Large intestine (tissue), 3 donors: ENCODE results near the gene CAMTA1. TPM values are rescaled to one million over a fixed set of nuclear protein-coding genes. Genes with fewer than 3 reads are reported as not detected.
"Not testable (repeated sequence)": the region's sequence is repeated elsewhere in the genome, so short reads cannot be mapped to it uniquely, and the experiment has no call there.

ENCODE experiments used
- DNase-seq, 2 donors: peaks; one replicate each; pipeline versions ENCODE4 v3.0.0 to v3.0.0-alpha.2; 2013
- H3K27ac ChIP-seq: one replicate; pipeline ENCODE4 v1.5.1; 2013; ENCODE audit warnings: low read length
- H3K27me3 ChIP-seq: 2 replicates; pipeline ENCODE4 v1.6.1; 2013; ENCODE audit warnings: low read length; ENCODE audit not compliant: control insufficient read depth, insufficient read depth
- H3K36me3 ChIP-seq: 2 replicates; pipeline ENCODE4 v1.6.1; 2013; ENCODE audit warnings: low read length; ENCODE audit not compliant: control insufficient read depth, insufficient read depth
- H3K4me1 ChIP-seq: one replicate; pipeline ENCODE4 v1.6.1; 2013; ENCODE audit warnings: low read length; ENCODE audit not compliant: control insufficient read depth, insufficient read depth
- H3K4me3 ChIP-seq: one replicate; pipeline ENCODE4 v1.5.1; 2013; ENCODE audit warnings: low read length
- H3K9me3 ChIP-seq: one replicate; pipeline ENCODE4 v1.6.1; 2013; ENCODE audit warnings: mild to moderate bottlenecking, low read depth, low read length, moderate library complexity; ENCODE audit not compliant: control insufficient read depth
- WGBS: methylation state at CpG from one replicate; pipeline ENCODE4 v1.1.5; 2013; ENCODE audit warnings: low lambda C conversion rate; ENCODE audit not compliant: insufficient coverage; 5-methylcytosine and 5-hydroxymethylcytosine counted together
- polyA plus RNA-seq: library from polyadenylated mRNA; unstranded; fragments of 120-200 nt; gene quantifications from one replicate; pipeline ENCODE4 v1.2.1, GENCODE V29; 2013

The CAMTA1 gene
- polyA plus RNA-seq, 1 donor, result 67.9 TPM

DNA sequence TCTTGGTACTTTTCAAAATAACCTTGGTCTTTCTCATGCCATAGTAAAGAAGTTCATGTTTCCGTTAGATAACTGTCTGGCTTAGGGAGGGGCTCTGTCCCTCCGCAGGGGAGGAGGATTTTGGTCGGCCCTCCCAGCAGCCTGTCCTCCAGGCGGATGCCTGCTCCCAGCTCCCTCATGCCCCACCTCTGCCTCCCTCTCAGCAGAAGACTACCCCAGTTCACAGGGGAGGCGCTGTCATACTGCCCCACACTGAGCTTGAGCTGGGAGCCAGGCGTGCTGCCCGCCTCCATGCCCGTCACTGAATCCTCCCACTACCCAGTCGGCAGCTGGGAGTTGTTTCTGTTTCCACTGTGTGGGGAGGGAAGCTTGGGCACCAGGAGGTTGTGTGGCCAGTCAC, 127.3 kb downstream of the CAMTA1 start:
- no peak for DNase-seq
- Histone ChIP-seq H3K36me3 (no peaks in the 10 kb centered on the region), H3K27me3 (peaks cover 4% of the 10 kb centered on the region), H3K4me1 (no peaks in the 10 kb centered on the region), H3K4me3 (no peak overlapping the region), H3K27ac (no peak overlapping the region), H3K9me3 (no peaks in the 10 kb centered on the region)
- WGBS, result no CpG with 5 or more reads among the region's 9 CpGs

DNA sequence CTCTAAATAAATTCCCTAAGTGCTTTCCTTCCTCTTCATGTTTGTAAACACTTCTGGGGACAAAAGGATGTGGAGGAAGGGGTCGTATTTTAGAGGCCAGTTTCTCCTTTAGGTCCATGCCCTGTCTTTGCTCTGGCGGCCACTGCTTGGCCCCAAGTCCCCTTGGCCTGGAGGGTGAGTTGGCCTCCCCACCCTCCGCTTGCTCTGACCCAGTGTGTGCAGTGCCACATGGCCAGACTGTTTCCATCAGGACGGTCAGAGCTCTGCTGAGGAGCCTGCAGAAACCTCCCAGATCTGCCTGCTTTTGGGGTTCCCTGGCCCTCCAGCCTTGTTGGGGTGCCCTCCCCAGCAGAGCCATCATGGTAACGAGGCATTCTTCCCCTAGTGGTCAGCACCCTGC, 127.8 kb downstream of the CAMTA1 start:
- no CpG with 5 or more reads among the region's 5 CpGs for WGBS
- H3K9me3 ChIP-seq, result no peaks in the 10 kb centered on the region
- H3K27me3 ChIP-seq, result peaks cover 2% of the 10 kb centered on the region
- no peak overlapping the region for H3K27ac ChIP-seq
- H3K36me3 ChIP-seq, result no peaks in the 10 kb centered on the region
- DNase-seq, result no peak
- no peak overlapping the region for H3K4me3 ChIP-seq
- H3K4me1 ChIP-seq, result no peaks in the 10 kb centered on the region

DNA sequence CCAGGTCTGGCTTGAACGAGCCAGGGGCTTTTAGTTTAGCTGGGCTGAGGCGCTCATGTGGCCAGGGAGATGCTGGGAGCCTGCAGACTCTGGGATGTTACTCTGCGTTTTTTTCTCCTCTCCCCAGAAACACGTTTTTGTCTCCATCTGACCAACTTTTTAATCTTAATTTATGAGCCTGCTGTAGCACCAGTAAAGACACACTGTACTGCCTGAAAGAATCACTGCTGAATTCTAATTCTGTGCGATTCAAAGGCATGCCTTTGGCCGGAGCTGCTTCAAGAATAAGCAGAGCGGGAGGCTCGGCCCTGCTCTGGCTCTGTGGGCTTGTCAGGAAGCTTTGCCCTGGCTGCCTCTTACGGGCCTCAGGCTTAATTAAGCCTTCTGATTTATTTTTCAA, 129.5 kb downstream of the CAMTA1 start:
- Histone ChIP-seq H3K36me3 (no peaks in the 10 kb centered on the region), H3K4me3 (no peak overlapping the region), H3K4me1 (no peaks in the 10 kb centered on the region), H3K9me3 (no peaks in the 10 kb centered on the region), H3K27me3 (no peaks in the 10 kb centered on the region), H3K27ac (no peak overlapping the region)
- no peak for DNase-seq
- no CpG with 5 or more reads among the region's 9 CpGs for WGBS

DNA sequence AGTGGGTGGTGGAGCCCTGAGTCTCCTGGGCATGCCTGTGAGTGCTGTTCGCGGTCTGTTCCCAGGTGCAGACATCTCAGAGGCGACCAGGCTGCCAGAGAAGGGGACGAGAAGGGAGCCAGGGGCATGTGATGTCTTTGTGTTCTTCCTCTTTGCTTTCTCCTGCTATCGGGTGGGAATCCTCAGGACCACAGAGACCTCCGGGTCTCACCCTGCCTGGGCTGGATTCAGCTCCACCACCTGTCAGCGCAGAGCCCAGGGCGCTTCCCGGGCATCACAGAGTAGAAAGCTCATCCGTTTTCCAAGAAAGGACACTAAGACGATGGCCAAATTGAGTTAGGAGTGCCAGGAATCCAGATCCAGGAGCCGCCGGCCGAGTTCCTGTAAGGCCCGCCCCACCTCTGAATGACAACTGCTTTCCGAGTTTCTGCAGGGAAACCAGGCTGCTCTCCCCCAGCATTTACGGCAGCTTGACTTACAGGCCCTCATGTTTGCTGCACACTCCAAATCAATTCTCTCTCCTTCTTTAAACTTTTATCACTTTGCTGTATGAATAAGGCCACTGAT, 130.8 kb downstream of the CAMTA1 start:
- H3K4me1 ChIP-seq, result no peaks in the 10 kb centered on the region
- no peak for DNase-seq
- WGBS, result 73% methylated on average over 2 of the region's 17 CpGs
- H3K4me3 ChIP-seq, result no peak overlapping the region
- no peaks in the 10 kb centered on the region for H3K27me3 ChIP-seq
- no peak overlapping the region for H3K27ac ChIP-seq
- H3K36me3 ChIP-seq, result no peaks in the 10 kb centered on the region
- no peaks in the 10 kb centered on the region for H3K9me3 ChIP-seq

DNA sequence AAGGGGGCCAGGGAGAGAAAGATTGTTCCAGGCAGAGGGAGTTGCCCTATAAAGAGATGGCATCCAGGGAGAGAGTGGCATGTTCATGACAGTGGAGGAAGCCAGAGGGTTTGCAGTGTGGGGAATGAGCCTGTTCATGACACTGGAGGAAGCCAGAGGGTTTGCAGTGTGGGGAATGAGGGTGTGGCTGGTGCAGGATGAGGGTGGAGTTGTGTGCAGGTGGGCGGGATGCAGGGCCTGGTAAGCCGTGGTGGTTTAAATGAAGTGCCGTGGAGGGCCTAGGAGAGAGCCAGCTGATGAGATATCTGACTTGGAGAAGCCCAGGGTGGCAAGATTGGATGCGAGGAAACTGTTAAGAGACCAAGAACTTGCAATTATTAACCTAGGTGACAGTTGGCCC, 131.8 kb downstream of the CAMTA1 start:
- Histone ChIP-seq H3K27ac (no peak overlapping the region), H3K9me3 (no peaks in the 10 kb centered on the region), H3K36me3 (no peaks in the 10 kb centered on the region), H3K4me1 (no peaks in the 10 kb centered on the region), H3K27me3 (no peaks in the 10 kb centered on the region), H3K4me3 (no peak overlapping the region)
- no CpG with 5 or more reads among the region's 4 CpGs for WGBS
- DNase-seq, result no peak

DNA sequence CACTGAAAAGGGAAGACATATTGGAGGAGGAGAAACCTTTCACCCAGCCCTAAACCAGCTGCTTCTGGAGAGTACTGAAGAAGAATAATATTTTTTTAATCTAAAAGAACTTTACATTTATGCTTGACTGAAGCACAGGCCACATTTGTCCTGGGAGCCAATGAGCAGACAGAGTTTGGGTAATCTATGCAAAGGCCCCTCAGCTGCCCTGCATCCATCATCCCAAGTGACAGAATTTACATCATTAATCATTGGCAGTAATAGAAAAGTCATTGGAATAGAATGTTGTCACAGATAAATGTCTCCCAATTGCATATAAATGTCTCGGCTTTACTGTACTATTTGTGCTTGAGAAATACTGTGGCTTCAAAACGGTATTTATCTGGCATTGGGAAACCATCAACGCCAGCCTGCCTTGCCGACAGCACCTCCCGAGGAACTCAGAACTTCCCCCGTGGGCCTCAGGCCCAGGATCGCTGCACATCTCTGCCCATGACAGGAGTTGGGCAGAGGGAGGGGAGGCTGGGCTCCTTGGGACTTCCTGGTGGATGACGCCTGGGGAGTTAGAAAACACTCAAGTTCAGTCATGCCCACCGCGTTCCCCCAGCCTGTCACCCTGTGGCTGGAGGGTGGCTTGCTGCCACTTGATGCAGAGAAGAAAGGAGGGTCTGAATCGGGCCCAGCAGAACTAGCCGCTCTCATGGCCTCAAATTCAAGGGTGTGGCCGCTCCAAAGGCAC, 133.1 kb downstream of the CAMTA1 start:
- no peaks in the 10 kb centered on the region for H3K9me3 ChIP-seq
- H3K4me3 ChIP-seq, result no peak overlapping the region
- no peak for DNase-seq
- H3K27ac ChIP-seq, result no peak overlapping the region
- H3K4me1 ChIP-seq, result no peaks in the 10 kb centered on the region
- H3K27me3 ChIP-seq, result no peaks in the 10 kb centered on the region
- no peaks in the 10 kb centered on the region for H3K36me3 ChIP-seq
- WGBS, result no CpG with 5 or more reads among the region's 13 CpGs

DNA sequence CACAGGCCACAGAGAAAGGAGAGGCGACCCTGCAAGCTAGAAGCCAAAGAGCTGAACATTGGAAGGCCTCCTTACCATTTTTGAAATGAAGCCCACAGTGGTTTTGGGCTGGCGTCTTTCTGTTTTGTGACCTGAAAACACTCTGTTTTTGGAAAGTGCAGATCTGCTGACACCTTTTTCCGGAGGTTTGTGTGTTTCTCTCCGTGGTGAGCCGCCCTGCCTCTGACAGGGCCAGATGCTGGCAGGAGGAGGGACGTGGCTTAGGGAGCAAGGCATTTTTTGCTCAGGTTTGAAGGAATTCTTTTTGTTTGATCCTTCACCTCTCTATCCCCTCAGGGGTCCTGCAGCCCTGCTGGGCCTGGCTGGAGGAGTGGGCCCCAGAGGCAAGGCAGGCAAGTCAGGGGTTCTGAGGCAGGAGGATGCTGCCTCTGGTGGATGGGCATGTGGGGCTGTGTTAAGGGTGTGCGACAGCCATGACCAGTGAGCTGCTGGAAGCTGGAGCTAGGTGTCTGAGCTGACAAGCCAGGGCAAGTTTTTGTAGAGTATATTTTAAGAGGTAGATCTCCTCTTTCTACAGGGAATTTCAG, 133.8 kb downstream of the CAMTA1 start:
- Histone ChIP-seq H3K27ac (no peak overlapping the region), H3K9me3 (no peaks in the 10 kb centered on the region), H3K36me3 (no peaks in the 10 kb centered on the region), H3K27me3 (no peaks in the 10 kb centered on the region), H3K4me1 (no peaks in the 10 kb centered on the region), H3K4me3 (no peak overlapping the region)
- 83% methylated on average over 1 of the region's 7 CpGs for WGBS
- DNase-seq, result no peak

DNA sequence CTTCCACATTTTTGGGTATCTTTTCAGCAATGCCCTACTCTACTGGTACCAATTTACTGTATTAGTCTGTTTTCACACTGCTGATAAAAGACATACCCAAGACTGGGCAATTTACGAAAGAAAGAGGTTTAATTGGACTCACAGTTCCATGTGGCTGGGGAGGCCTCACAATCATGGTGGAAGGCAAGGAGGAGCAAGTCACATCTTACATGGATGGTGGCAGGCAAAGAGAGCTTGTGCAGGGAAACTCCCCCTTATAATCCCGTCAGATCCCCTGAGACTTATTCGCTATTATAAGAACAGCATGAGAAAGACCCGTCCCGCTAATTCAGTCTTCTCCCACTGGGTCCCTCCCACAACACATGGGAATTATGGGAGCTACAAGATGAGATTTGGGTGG, 136.3 kb downstream of the CAMTA1 start:
- not testable (repeated sequence) for H3K9me3 ChIP-seq, H3K4me3 ChIP-seq, H3K4me1 ChIP-seq, H3K27me3 ChIP-seq, H3K27ac ChIP-seq, DNase-seq, H3K36me3 ChIP-seq
- WGBS, result no CpG with 5 or more reads among the region's 5 CpGs

DNA sequence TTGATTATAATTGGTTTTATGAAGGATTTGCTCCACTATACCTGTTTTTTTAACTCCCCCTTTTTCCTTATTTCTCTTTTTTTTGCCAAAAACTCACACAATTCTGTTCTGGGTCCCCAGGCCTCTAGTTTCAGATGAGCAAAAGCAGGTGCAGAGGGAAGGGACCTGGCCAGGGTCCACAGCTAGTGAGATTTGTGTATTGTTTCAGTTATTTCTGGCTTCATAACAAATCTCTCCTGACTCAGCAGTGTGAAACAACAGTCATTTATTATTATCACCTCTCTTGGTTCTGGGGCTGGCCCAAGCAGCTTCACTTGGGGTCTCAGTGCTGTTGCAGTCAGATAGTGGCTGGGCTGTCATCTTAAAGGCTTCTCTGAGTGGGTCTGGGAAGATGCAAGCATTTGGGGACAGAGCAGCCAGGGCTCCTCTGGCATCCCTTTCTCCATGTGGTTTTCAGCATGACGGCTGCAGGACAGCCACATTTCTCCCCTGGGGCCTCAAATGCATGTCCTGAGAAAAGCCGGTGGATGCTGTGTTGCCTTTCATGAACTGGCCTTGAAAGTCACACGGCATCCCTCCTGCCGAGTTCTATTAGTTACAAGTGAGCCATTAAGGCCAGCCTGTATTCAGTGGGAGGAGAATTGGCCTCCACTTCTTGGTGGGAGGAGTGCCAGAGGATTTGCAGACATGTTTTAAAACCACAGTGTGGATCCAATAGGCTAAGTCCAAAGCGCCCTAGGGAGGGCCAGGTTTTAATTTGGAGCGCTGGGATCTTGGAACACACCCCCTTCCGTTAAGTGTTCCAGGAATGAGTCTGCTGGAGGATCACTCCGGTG, 137.1 kb downstream of the CAMTA1 start:
- no peaks in the 10 kb centered on the region for H3K36me3 ChIP-seq
- no peaks in the 10 kb centered on the region for H3K9me3 ChIP-seq
- H3K27me3 ChIP-seq, result no peaks in the 10 kb centered on the region
- H3K27ac ChIP-seq, result no peak overlapping the region
- H3K4me3 ChIP-seq, result no peak overlapping the region
- H3K4me1 ChIP-seq, result no peaks in the 10 kb centered on the region
- peak; percentile 34 to 38 for DNase-seq
- WGBS, result no CpG with 5 or more reads among the region's 8 CpGs

DNA sequence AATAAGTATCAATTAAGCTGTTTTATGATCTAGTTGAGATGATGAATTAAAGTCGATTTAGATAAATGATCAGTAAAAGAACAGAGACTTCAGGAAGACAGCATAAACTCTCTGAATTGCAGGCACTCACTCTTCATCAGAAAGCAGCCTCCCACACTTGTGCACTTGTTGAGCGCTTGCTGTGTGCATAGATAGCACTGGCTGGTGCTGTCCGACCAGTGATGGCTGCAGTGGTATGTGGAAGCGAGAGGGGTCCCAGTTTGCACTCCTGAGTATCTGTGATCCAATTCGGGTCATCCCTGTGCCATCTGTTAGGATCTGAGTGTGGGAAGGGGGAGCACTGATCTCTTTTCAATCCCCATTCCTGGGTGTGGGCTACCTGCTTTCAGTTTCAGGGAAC, 137.8 kb downstream of the CAMTA1 start:
- no CpG with 5 or more reads among the region's 5 CpGs for WGBS
- H3K27ac ChIP-seq, result no peak overlapping the region
- H3K4me1 ChIP-seq, result no peaks in the 10 kb centered on the region
- H3K9me3 ChIP-seq, result no peaks in the 10 kb centered on the region
- H3K27me3 ChIP-seq, result no peaks in the 10 kb centered on the region
- no peak overlapping the region for H3K4me3 ChIP-seq
- no peak for DNase-seq
- no peaks in the 10 kb centered on the region for H3K36me3 ChIP-seq
